GM13977 (cell line): ENCODE measurements around the gene DSC3.

Experiments
- DNase-seq: peaks from one replicate; pipeline ENCODE4 v3.0.0; 2012; ENCODE audit warnings: low spot score
- in situ Hi-C: fragments of 300-500 bp; cut with MboI; formaldehyde crosslinking; loops from one replicate; pipeline ENCODE4 v1.12.0; 2022; ENCODE audit warnings: low sequenced_read_pairs, low pct_unique_long_range_greater_than_20kb, mixed read lengths, inconsistent platforms; ENCODE audit not compliant: unreplicated experiment
- TF ChIP-seq, protein P1 (sequence below): IDR thresholded peaks from 2 replicates; pipeline ENCODE4 v1.5.1; 2012; ENCODE audit warnings: mild to moderate bottlenecking, control low read depth; ENCODE audit not compliant: insufficient read depth; ENCODE audit errors: extremely low read depth, missing control alignments

The DSC3 gene

GRCh38 chr18:30999887-31000628 lies 42.5 kb downstream of the DSC3 start:
- no peak for DNase-seq
- TF ChIP-seq, protein P1, sequence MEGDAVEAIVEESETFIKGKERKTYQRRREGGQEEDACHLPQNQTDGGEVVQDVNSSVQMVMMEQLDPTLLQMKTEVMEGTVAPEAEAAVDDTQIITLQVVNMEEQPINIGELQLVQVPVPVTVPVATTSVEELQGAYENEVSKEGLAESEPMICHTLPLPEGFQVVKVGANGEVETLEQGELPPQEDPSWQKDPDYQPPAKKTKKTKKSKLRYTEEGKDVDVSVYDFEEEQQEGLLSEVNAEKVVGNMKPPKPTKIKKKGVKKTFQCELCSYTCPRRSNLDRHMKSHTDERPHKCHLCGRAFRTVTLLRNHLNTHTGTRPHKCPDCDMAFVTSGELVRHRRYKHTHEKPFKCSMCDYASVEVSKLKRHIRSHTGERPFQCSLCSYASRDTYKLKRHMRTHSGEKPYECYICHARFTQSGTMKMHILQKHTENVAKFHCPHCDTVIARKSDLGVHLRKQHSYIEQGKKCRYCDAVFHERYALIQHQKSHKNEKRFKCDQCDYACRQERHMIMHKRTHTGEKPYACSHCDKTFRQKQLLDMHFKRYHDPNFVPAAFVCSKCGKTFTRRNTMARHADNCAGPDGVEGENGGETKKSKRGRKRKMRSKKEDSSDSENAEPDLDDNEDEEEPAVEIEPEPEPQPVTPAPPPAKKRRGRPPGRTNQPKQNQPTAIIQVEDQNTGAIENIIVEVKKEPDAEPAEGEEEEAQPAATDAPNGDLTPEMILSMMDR, result no peak
- in situ Hi-C loops, result no loop called here

DNA sequence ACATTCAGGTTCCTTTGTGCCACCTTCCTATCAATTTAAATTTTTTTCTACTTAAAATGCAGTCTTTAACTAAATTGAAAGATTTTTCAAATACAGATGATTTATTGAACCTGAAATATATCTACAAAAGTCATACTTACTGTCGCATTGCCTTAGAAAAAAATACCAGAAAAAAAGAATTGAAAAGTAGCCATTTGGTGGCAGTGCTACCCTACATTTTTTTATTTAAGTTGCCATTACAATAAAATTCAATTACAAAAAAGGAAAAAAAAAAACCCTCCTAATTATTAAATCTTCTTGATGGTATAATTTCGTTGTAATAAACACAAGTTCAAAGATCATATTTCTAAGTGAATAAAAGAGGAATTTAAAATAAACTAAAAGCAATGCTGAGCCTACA lies 43.4 kb downstream of the DSC3 start:
- no peak for DNase-seq
- in situ Hi-C loops, result no loop called here

DNA sequence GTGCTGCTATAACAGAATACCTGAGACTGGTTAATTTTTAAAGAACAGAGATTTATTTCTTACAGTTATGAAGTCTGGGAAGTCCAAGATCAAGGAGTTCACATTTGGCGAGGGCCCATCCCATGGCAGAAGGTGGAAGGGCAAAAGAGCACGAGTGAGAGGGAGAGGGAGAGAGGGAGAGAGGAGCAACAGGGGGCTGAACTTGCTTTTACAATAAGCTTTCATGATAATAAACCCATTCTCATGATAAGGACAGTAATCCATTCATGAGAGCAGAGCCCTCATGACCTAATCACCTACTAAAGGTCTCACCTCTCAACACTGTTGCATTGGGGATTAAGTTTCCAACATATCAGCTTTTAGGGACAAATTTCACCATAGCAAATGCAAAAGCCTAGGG lies 45.3 kb downstream of the DSC3 start:
- in situ Hi-C loops, result no loop called here
- DNase-seq, result no peak
- TF ChIP-seq, protein P1, result no peak

More for the DNA sequence above, 43.4 kb downstream of the DSC3 start:
- TF ChIP-seq, protein P1, result peak; percentile 14

- in situ Hi-C loops, result no loop called here
- TF ChIP-seq, protein P1, result no peak
- DNase-seq, result no peak
Measured at GRCh38 chr18:30992231-30992630, 50.3 kb downstream of the DSC3 start.

GRCh38 chr18:30991397-30991796 lies 51.1 kb downstream of the DSC3 start:
- in situ Hi-C loops, result no loop called here
- DNase-seq, result peak; percentile 21
- TF ChIP-seq, protein P1, result no peak

GRCh38 chr18:30989141-30989540 lies 53.4 kb downstream of the DSC3 start:
- DNase-seq, result no peak
- TF ChIP-seq, protein P1, result no peak
- in situ Hi-C loops, result no loop called here

DNA sequence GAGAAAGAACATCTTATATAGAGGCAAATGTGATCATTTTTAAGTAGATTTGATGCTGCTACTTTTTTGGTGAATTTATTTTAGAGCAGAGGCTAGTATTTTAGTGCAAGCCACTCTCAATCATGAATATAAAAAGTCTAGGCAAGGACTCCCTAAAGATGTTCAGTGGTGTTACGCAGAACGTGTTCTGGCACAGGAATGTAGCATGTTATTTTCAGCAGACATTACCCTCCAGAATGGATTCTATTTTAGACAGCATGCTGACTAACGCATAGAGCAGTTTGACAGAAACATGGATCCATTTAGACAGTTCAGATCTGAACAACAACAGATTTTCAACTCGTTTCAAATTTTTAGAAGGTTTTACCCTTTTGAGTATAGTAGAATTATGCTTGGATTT lies 54.1 kb downstream of the DSC3 start:
- TF ChIP-seq, protein P1, result no peak
- DNase-seq, result no peak
- in situ Hi-C loops, result no loop called here
